Transverse colon (tissue), 4 donors: ENCODE measurements around the gene UBE2Q1.

Experiments
- POLR2A ChIP-seq: fragments of 450-650 bp; IDR thresholded peaks from one replicate; pipeline ENCODE4 v1.6.1; 2016; ENCODE audit warnings: antibody characterized with exemption, mild to moderate bottlenecking, moderate library complexity
- POLR2AphosphoS5 ChIP-seq, 3 donors: sonication (generic); formaldehyde crosslinking; IDR thresholded peaks; one replicate each; pipeline ENCODE4 v1.6.1; 2016; ENCODE audit warnings: antibody characterized with exemption in 3 of 3
- TF ChIP-seq, protein P1 (sequence below), 5 experiments: fragments of 200-600 bp in 3 of 5; fragments of 450-650 bp in 2 of 5; sonication (generic) in 3 of 5; IDR thresholded peaks; 1 replicate in 2 of 5; 2 replicates in 3 of 5; pipeline ENCODE4 v1.5.1; 2016 to 2017; ENCODE audit warnings: antibody characterized with exemption in 5 of 5, inconsistent platforms in 3 of 5, mild to moderate bottlenecking in 2 of 5, moderate library complexity in 1 of 5

GRCh38 chr1:154548028-154548427 is 10.4 kb downstream of the UBE2Q1 start:
- no peak for TF ChIP-seq POLR2A
- no peak for TF ChIP-seq POLR2AphosphoS5 (IDR thresholded peaks at IDR 0.05)
- TF ChIP-seq, protein P1, sequence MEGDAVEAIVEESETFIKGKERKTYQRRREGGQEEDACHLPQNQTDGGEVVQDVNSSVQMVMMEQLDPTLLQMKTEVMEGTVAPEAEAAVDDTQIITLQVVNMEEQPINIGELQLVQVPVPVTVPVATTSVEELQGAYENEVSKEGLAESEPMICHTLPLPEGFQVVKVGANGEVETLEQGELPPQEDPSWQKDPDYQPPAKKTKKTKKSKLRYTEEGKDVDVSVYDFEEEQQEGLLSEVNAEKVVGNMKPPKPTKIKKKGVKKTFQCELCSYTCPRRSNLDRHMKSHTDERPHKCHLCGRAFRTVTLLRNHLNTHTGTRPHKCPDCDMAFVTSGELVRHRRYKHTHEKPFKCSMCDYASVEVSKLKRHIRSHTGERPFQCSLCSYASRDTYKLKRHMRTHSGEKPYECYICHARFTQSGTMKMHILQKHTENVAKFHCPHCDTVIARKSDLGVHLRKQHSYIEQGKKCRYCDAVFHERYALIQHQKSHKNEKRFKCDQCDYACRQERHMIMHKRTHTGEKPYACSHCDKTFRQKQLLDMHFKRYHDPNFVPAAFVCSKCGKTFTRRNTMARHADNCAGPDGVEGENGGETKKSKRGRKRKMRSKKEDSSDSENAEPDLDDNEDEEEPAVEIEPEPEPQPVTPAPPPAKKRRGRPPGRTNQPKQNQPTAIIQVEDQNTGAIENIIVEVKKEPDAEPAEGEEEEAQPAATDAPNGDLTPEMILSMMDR (IDR thresholded peaks at IDR 0.05): no peak
